GM12878 (cell line): ENCODE results near the gene STAT5B. TPM values are rescaled to one million over a fixed set of nuclear protein-coding genes. Genes with fewer than 3 reads are reported as not detected.

Experiments
- ATAC-seq: fragments of 200-7000 bp; cut with Tn5 transposase; 3 replicates; pipeline ENCODE4 v1.9.1; 2020; ENCODE audit warnings: mild to moderate bottlenecking, moderate library complexity
- BruUV-seq: library from RNA; stranded (reverse); fragments of 400-500 nt; replicated peaks from 2 replicates; lab custom pipeline; 2021; lab: Mats Ljungman, UMichigan
- CTCF ChIA-PET: fragments of 300-600 bp; sonication (Branson Sonifier 250); formaldehyde crosslinking; extraction: SDS; loops from one replicate; lab custom pipeline; 2021; ENCODE audit warnings: inconsistent platforms; lab: Yijun Ruan, JAX
- POLR2A ChIA-PET: fragments of 350-600 bp; formaldehyde crosslinking; extraction: SDS; loops from one replicate; lab custom pipeline; 2021; ENCODE audit warnings: inconsistent platforms; lab: Charles Lee
- RAD21 ChIA-PET: fragments of 300-600 bp; sonication (Branson Sonifier 250); formaldehyde crosslinking; loops from one replicate; lab custom pipeline; 2023; ENCODE audit warnings: antibody characterized with exemption; ENCODE audit not compliant: unreplicated experiment; lab: Charles Lee
- SMC1A ChIA-PET: fragments of 300-600 bp; sonication (Branson Sonifier 250); formaldehyde crosslinking; loops from one replicate; lab custom pipeline; 2023; ENCODE audit not compliant: unreplicated experiment, uncharacterized antibody; lab: Charles Lee
- DNase-seq: peaks from one replicate; pipeline ENCODE4 v3.0.0-alpha.2; 2011; ENCODE audit warnings: low read depth, low spot score
- FAIRE-seq: peaks from 3 replicates; lab custom pipeline; 2011; peaks lifted over from hg19 to GRCh38; lab: Jason Lieb, UNC
- H2AFZ ChIP-seq: 2 replicates; pipeline ENCODE4 v1.6.0; 2011; ENCODE audit warnings: low read depth, low read length, control low read depth; ENCODE audit not compliant: control insufficient read depth
- H3K27ac ChIP-seq: 2 replicates; pipeline ENCODE4 v1.5.1; 2011; ENCODE audit warnings: control low read depth; ENCODE audit not compliant: control insufficient read depth, insufficient read depth
- H3K27me3 ChIP-seq, 2 experiments: replicated peaks in 1 of 2; 2 replicates each; pipeline versions ENCODE4 v1.6.0 to v1.6.1; 2011; ENCODE audit warnings: low read length in 1 of 2; ENCODE audit not compliant: control insufficient read depth in 2 of 2, insufficient read depth in 2 of 2
- H3K36me3 ChIP-seq, 2 experiments: 2 replicates each; pipeline ENCODE4 v1.5.1; 2011; ENCODE audit warnings: low read length in 1 of 2; ENCODE audit not compliant: control insufficient read depth in 2 of 2, insufficient read depth in 2 of 2
- H3K4me1 ChIP-seq: 2 replicates; pipeline ENCODE4 v1.6.1; 2011; ENCODE audit warnings: mild to moderate bottlenecking, low read length, moderate library complexity, mixed read lengths; ENCODE audit not compliant: control insufficient read depth, insufficient read depth
- H3K4me2 ChIP-seq: 2 replicates; pipeline ENCODE4 v1.6.0; 2011; ENCODE audit warnings: control low read depth; ENCODE audit not compliant: control insufficient read depth, insufficient read depth
- H3K4me3 ChIP-seq: fragments of 200-600 bp; sonication (generic); 2 replicates; pipeline ENCODE4 v1.5.1; 2016
- H3K79me2 ChIP-seq: 2 replicates; pipeline ENCODE4 v1.6.0; 2011; ENCODE audit warnings: low read length; ENCODE audit not compliant: control insufficient read depth, insufficient read depth
- H3K9ac ChIP-seq: 2 replicates; pipeline ENCODE4 v1.8.0; 2011; ENCODE audit warnings: low read length, control low read depth, mixed read lengths; ENCODE audit not compliant: control insufficient read depth, insufficient read depth
- H3K9me3 ChIP-seq: replicated peaks from 3 replicates; pipeline ENCODE4 v1.5.1; 2011; ENCODE audit warnings: mild to moderate bottlenecking, low read length; ENCODE audit not compliant: control insufficient read depth, insufficient read depth
- H4K20me1 ChIP-seq: 2 replicates; pipeline ENCODE4 v1.6.0; 2011; ENCODE audit not compliant: control insufficient read depth, insufficient read depth
- CEBPB ChIP-seq, 2 experiments: fragments of 150-350 bp in 1 of 2; IDR thresholded peaks; 2 replicates each; pipeline ENCODE4 v1.6.1; 2012 to 2014; ENCODE audit warnings: low read depth in 2 of 2, low read length in 2 of 2, borderline replicate concordance in 1 of 2, inconsistent platforms in 1 of 2
- CHD1 ChIP-seq: IDR thresholded peaks from 2 replicates; pipeline ENCODE4 v1.6.1; 2012; ENCODE audit warnings: low read depth, low read length, improper control_type of control experiment
- IKZF1 ChIP-seq: fragments of 450-650 bp; conservative IDR thresholded peaks from 2 replicates; pipeline ENCODE4 v1.6.1; 2017; ENCODE audit warnings: antibody characterized with exemption, mild to moderate bottlenecking
- JUND ChIP-seq: IDR thresholded peaks from 2 replicates; pipeline ENCODE4 v1.6.1; 2012; ENCODE audit warnings: low read depth, mild to moderate bottlenecking, low read length, improper control_type of control experiment, moderate library complexity
- KAT2A ChIP-seq: conservative IDR thresholded peaks from 2 replicates; pipeline ENCODE4 v1.6.1; 2011; ENCODE audit warnings: low read depth, low read length; ENCODE audit not compliant: control insufficient read depth
- MLLT1 ChIP-seq: fragments of 450-650 bp; IDR thresholded peaks from 2 replicates; pipeline ENCODE4 v1.6.1; 2016; ENCODE audit warnings: mild to moderate bottlenecking
- MYB ChIP-seq: fragments of 150-350 bp; IDR thresholded peaks from 2 replicates; pipeline ENCODE4 v1.6.1; 2014; ENCODE audit warnings: mild to moderate bottlenecking, low read depth, low read length, borderline replicate concordance
- SIX5 ChIP-seq: IDR thresholded peaks from 2 replicates; pipeline ENCODE4 v1.6.1; 2011; ENCODE audit warnings: mild to moderate bottlenecking, low read depth, low read length, moderate library complexity; ENCODE audit not compliant: severe bottlenecking
- SMARCA5 ChIP-seq: fragments of 450-650 bp; IDR thresholded peaks from 2 replicates; pipeline ENCODE4 v1.6.1; 2017; ENCODE audit warnings: mild to moderate bottlenecking
- SMC3 ChIP-seq: IDR thresholded peaks from 2 replicates; pipeline ENCODE4 v1.6.1; 2011; ENCODE audit warnings: low read length, improper control_type of control experiment, borderline replicate concordance
- SREBF1 ChIP-seq: IDR thresholded peaks from 2 replicates; pipeline ENCODE4 v1.6.1; 2012; ENCODE audit warnings: mild to moderate bottlenecking, low read length
- TARDBP ChIP-seq: IDR thresholded peaks from 2 replicates; pipeline ENCODE4 v1.6.1; 2016; ENCODE audit warnings: borderline replicate concordance
- TCF7 ChIP-seq: IDR thresholded peaks from 2 replicates; pipeline ENCODE4 v1.6.1; 2014; ENCODE audit warnings: antibody characterized with exemption, borderline replicate concordance
- ZNF274 ChIP-seq: IDR thresholded peaks from one replicate; pipeline ENCODE4 v1.8.0; 2011; ENCODE audit not compliant: insufficient read length, insufficient read depth
- WGBS: methylation state at CpG from one replicate; pipeline ENCODE4 v1.1.6; 2016; ENCODE audit warnings: low lambda C conversion rate; ENCODE audit not compliant: insufficient replicate concordance, insufficient coverage; ENCODE audit errors: missing lambda C conversion rate; 5-methylcytosine and 5-hydroxymethylcytosine counted together
- in situ Hi-C: fragments of 300-500 bp; cut with MboI; formaldehyde crosslinking; loops from 9 replicates; pipeline ENCODE4 v1.14.3; 2018; ENCODE audit warnings: mixed read lengths
- intact Hi-C: fragments of 100-400 bp; cut with micrococcal nuclease; formaldehyde crosslinking; loops from one replicate; pipeline ENCODE4 v1.14.2; 2022; ENCODE audit not compliant: unreplicated experiment
- polyA plus RNA-seq, 11 experiments: library from polyadenylated mRNA; depleted of rRNA in 4 of 11; unstranded in 6 of 11; stranded (reverse) in 5 of 11; fragments of >200 nt; fragmentation: Nextera tagmentation in 4 of 11; fragmentation: Illumina TruSeq in 1 of 11; extraction: Ambion mirVana in 4 of 11; extraction: Trizol in 1 of 11; gene quantifications; 1 replicate in 1 of 11; 2 replicates in 10 of 11; pipeline versions ENCODE4 v1.2.1 to v1.2.3, GENCODE V29; 2011 to 2016; ENCODE audit warnings: inconsistent platforms in 2 of 11, missing spikeins in 2 of 11, low read depth in 1 of 11
- total RNA-seq, 4 experiments: library from RNA; depleted of rRNA in 3 of 4; stranded (reverse); fragments of >200 nt in 3 of 4; fragmentation: Illumina TruSeq in 1 of 4; extraction: Trizol in 1 of 4; gene quantifications; 2 replicates each; pipeline versions ENCODE4 v1.2.1 to v1.2.3, GENCODE V29; 2013 to 2021
- TF ChIP-seq, protein P1 (sequence below): fragments of 450-650 bp; IDR thresholded peaks from 2 replicates; pipeline ENCODE4 v1.6.1; 2018; ENCODE audit warnings: mild to moderate bottlenecking, low read depth, moderate library complexity; ENCODE audit not compliant: partially characterized antibody
- TF ChIP-seq, protein P2 (sequence below): IDR thresholded peaks from 2 replicates; pipeline ENCODE4 v1.6.1; 2012; ENCODE audit warnings: low read depth, low read length, improper control_type of control experiment
- TF ChIP-seq, protein P3 (sequence below): IDR thresholded peaks from 2 replicates; pipeline ENCODE4 v1.6.1; 2011; ENCODE audit warnings: low read depth, low read length, improper control_type of control experiment, borderline replicate concordance

The STAT5B gene
- total and polyA plus RNA-seq, 10 of the 15 experiments (the other 5 are each of a cell fraction or from before 2014, with no cell fraction given), result 11.0 to 69.6 (median 46.7) TPM

GRCh38 chr17:42165751-42166150 is 110.4 kb downstream of the STAT5B start (continued):
- TF ChIP-seq TARDBP, result no peak
- TF ChIP-seq, protein P1, sequence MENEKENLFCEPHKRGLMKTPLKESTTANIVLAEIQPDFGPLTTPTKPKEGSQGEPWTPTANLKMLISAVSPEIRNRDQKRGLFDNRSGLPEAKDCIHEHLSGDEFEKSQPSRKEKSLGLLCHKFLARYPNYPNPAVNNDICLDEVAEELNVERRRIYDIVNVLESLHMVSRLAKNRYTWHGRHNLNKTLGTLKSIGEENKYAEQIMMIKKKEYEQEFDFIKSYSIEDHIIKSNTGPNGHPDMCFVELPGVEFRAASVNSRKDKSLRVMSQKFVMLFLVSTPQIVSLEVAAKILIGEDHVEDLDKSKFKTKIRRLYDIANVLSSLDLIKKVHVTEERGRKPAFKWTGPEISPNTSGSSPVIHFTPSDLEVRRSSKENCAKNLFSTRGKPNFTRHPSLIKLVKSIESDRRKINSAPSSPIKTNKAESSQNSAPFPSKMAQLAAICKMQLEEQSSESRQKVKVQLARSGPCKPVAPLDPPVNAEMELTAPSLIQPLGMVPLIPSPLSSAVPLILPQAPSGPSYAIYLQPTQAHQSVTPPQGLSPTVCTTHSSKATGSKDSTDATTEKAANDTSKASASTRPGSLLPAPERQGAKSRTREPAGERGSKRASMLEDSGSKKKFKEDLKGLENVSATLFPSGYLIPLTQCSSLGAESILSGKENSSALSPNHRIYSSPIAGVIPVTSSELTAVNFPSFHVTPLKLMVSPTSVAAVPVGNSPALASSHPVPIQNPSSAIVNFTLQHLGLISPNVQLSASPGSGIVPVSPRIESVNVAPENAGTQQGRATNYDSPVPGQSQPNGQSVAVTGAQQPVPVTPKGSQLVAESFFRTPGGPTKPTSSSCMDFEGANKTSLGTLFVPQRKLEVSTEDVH, result no peak
- TF ChIP-seq SREBF1, result no peak
- no peak for TF ChIP-seq SMARCA5
- no peak for TF ChIP-seq MYB
- no peak for TF ChIP-seq SIX5

DNA sequence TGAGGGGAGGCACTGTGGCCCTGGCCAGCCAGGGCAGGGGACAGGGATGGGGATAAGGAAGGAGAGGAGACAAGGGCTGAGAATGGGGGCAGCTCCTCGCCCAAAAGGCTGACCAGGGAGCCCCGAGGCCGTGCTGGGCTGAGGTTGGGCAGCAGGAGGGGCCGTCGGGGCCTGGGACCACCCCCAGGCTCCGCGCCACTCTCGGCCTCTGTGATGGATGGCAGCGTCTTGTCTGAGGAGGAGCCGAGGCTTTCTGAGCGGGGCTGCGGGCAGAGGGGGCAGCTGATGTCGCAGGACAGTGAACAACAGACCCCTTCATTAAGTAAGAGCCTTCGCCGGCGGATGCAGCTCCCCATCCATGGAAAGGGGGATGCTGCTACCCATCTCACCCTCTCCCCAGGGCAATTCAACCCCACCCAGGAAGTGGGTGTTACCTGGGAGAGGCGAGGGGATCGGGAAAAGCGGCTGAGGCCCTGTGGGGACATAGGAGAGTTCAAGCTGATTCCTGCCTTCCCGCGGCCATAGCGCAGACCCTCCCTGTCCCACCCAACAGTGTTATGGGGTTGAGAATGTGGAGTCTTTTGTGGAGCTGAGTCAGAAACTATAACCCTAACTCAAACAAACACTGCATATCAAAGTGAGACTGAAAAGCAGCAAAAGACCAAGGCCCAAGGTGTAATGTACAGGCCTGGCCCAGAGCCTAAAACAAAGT is 112.3 kb downstream of the STAT5B start:
- Histone ChIP-seq H3K9me3 (no peaks in the 10 kb centered on the region), H3K79me2 (no peaks in the 10 kb centered on the region), H3K9ac (no peak overlapping the region), H3K4me2 (no peak overlapping the region), H3K36me3 (no peaks in the 10 kb centered on the region), H4K20me1 (no peaks in the 10 kb centered on the region), H3K4me3 (no peak overlapping the region), H3K27me3 (no peaks in the 10 kb centered on the region), H2AFZ (no peak overlapping the region), H3K4me1 (peaks cover 9% of the 10 kb centered on the region), H3K27ac (no peak overlapping the region)
- CTCF ChIA-PET, result interaction anchor here (1.0 to 3.6 kb wide), 3 partner anchors 10 to 43 kb away, joined by 5 to 33 read pairs (median 8); partner anchors contain the start of genes KAT2A and KCNH4
- ATAC-seq (no peak), DNase-seq (no peak), FAIRE-seq (no peak)
- intact Hi-C loops (no loop called here), in situ Hi-C loops (no loop called here)
- 72% methylated on average over 22 of the region's 22 CpGs for WGBS
- POLR2A ChIA-PET, result no interaction called here
- SMC1A ChIA-PET, result interaction anchor here (0.8 to 2.2 kb wide), 2 partner anchors 15 to 17 kb away, joined by 4 to 11 read pairs; partner anchors contain the start of gene KCNH4
- RAD21 ChIA-PET, result no interaction called here
- no TSS peak for BruUV-seq
- no peak for TF ChIP-seq JUND
- TF ChIP-seq, protein P2, sequence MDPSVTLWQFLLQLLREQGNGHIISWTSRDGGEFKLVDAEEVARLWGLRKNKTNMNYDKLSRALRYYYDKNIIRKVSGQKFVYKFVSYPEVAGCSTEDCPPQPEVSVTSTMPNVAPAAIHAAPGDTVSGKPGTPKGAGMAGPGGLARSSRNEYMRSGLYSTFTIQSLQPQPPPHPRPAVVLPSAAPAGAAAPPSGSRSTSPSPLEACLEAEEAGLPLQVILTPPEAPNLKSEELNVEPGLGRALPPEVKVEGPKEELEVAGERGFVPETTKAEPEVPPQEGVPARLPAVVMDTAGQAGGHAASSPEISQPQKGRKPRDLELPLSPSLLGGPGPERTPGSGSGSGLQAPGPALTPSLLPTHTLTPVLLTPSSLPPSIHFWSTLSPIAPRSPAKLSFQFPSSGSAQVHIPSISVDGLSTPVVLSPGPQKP, result no peak
- no peak for TF ChIP-seq KAT2A
- TF ChIP-seq SMC3, result no peak
- no peak for TF ChIP-seq TCF7
- TF ChIP-seq CEBPB (IDR thresholded peaks at IDR 0.05; ENCODE audit: borderline replicate concordance in 1 of 2, low read depth in 2 of 2, low read length in 2 of 2), result no peak
- no peak for TF ChIP-seq MLLT1
- no peak for TF ChIP-seq ZNF274
- TF ChIP-seq, protein P3, sequence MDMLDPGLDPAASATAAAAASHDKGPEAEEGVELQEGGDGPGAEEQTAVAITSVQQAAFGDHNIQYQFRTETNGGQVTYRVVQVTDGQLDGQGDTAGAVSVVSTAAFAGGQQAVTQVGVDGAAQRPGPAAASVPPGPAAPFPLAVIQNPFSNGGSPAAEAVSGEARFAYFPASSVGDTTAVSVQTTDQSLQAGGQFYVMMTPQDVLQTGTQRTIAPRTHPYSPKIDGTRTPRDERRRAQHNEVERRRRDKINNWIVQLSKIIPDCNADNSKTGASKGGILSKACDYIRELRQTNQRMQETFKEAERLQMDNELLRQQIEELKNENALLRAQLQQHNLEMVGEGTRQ, result no peak
- TF ChIP-seq CHD1, result no peak
- TF ChIP-seq IKZF1, result no peak
